Osteoblast (primary cell): ENCODE results near the gene MESD. TPM values are rescaled to one million over a fixed set of nuclear protein-coding genes. Genes with fewer than 3 reads are reported as not detected.

Experiments
- DNase-seq: peaks from one replicate; pipeline ENCODE4 v3.0.0; 2011; ENCODE audit warnings: low spot score, mixed read lengths; ENCODE audit not compliant: insufficient read length; ENCODE audit errors: missing footprints
- H2AFZ ChIP-seq: 2 replicates; pipeline ENCODE4 v1.6.0; 2011; ENCODE audit warnings: mild to moderate bottlenecking, low read length
- H3K27ac ChIP-seq: 2 replicates; pipeline ENCODE4 v1.5.1; 2011; ENCODE audit warnings: mild to moderate bottlenecking, low read depth, low read length, moderate library complexity
- H3K27me3 ChIP-seq: 2 replicates; pipeline ENCODE4 v1.6.0; 2012; ENCODE audit warnings: mild to moderate bottlenecking, control low read depth, inconsistent platforms, low read length, moderate library complexity; ENCODE audit not compliant: insufficient read depth
- H3K36me3 ChIP-seq: 2 replicates; pipeline ENCODE4 v1.5.1; 2011; ENCODE audit warnings: mild to moderate bottlenecking, low read length, control low read depth, moderate library complexity; ENCODE audit not compliant: insufficient read depth
- H3K4me1 ChIP-seq: 2 replicates; pipeline ENCODE4 v1.5.1; 2011; ENCODE audit warnings: mild to moderate bottlenecking, low read length, control low read depth, moderate library complexity; ENCODE audit not compliant: insufficient read depth
- H3K4me2 ChIP-seq: 2 replicates; pipeline ENCODE4 v1.6.0; 2011; ENCODE audit warnings: mild to moderate bottlenecking, low read length; ENCODE audit not compliant: insufficient read depth
- H3K4me3 ChIP-seq: fragments of 200-600 bp; sonication (generic); 3 replicates; pipeline ENCODE4 v1.5.1; 2012; ENCODE audit warnings: mild to moderate bottlenecking, low read length, inconsistent platforms; ENCODE audit not compliant: insufficient read depth
- H3K79me2 ChIP-seq: 2 replicates; pipeline ENCODE4 v1.6.0; 2012; ENCODE audit warnings: mild to moderate bottlenecking, low read length, control low read depth, inconsistent platforms; ENCODE audit not compliant: insufficient read depth
- H3K9me3 ChIP-seq: 2 replicates; pipeline ENCODE4 v1.5.1; 2011; ENCODE audit warnings: low read depth, low read length, control low read depth
- H4K20me1 ChIP-seq: 2 replicates; pipeline ENCODE4 v1.6.0; 2012; ENCODE audit warnings: mild to moderate bottlenecking, low read length, control low read depth; ENCODE audit not compliant: insufficient read depth
- CTCF ChIP-seq: IDR thresholded peaks from 2 replicates; pipeline ENCODE4 v1.5.1; 2011; ENCODE audit warnings: mild to moderate bottlenecking, low read depth, low read length, moderate library complexity; ENCODE audit errors: extremely low read depth
- total RNA-seq: library from RNA; depleted of rRNA; stranded (reverse); fragments of >200 nt; gene quantifications from 2 replicates; pipeline ENCODE4 v1.2.3, GENCODE V29; 2012

Gene MESD
- total RNA-seq, 1 donor: 16.6 TPM

GRCh38 chr15:80918196-80918783 lies 71.3 kb downstream of the MESD start:
- Histone ChIP-seq H3K9me3 (no peaks in the 10 kb centered on the region), H3K4me1 (no peaks in the 10 kb centered on the region), H3K27ac (peak overlapping the region; percentile 27), H4K20me1 (peaks cover 27% of the 10 kb centered on the region), H3K27me3 (no peaks in the 10 kb centered on the region), H3K36me3 (peaks cover 84% of the 10 kb centered on the region), H3K79me2 (no peaks in the 10 kb centered on the region), H3K4me2 (no peak overlapping the region), H3K4me3 (no peak overlapping the region), H2AFZ (no peak overlapping the region)
- TF ChIP-seq CTCF: no peak
- no peak for DNase-seq

- TF ChIP-seq CTCF: no peak
- Histone ChIP-seq H3K27me3 (no peaks in the 10 kb centered on the region), H3K4me1 (no peaks in the 10 kb centered on the region), H3K27ac (no peak overlapping the region), H3K4me2 (no peak overlapping the region), H3K36me3 (peaks cover 83% of the 10 kb centered on the region), H3K4me3 (no peak overlapping the region), H2AFZ (no peak overlapping the region), H3K79me2 (no peaks in the 10 kb centered on the region), H4K20me1 (peaks cover 28% of the 10 kb centered on the region), H3K9me3 (no peaks in the 10 kb centered on the region)
- no peak for DNase-seq
These were observed 73.6 kb downstream of the MESD start for GRCh38 chr15:80916056-80916455.

GRCh38 chr15:80915472-80915871 lies 74.1 kb downstream of the MESD start:
- no peak for DNase-seq
- no peaks in the 10 kb centered on the region for H3K9me3 ChIP-seq
- no peaks in the 10 kb centered on the region for H3K4me1 ChIP-seq
- H3K4me3 ChIP-seq: no peak overlapping the region
- peaks cover 34% of the 10 kb centered on the region for H4K20me1 ChIP-seq
- H3K27ac ChIP-seq: no peak overlapping the region
- H3K27me3 ChIP-seq: no peaks in the 10 kb centered on the region
- H2AFZ ChIP-seq: no peak overlapping the region
- peaks cover 83% of the 10 kb centered on the region for H3K36me3 ChIP-seq
- no peak overlapping the region for H3K4me2 ChIP-seq
- no peak for TF ChIP-seq CTCF
- no peaks in the 10 kb centered on the region for H3K79me2 ChIP-seq

DNA sequence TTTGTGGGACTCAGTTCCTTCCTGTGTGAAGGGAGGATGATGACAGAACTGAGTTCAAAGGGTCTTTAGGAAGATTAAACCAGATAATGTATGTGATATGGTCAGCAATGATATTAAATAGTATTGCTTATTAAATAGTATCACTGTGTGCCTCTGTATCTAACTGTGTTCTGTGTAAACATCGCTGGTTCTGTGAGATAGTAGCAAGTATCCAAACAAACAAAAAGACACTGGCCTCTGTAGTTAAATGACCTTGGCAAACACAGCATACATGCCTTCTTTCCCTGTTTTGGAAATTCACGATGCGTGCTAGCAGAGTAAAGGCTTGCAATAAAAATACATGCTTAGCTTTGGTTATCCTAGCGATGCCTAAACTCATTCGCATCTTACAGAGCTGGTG lies 76.1 kb downstream of the MESD start:
- Histone ChIP-seq H3K79me2 (no peaks in the 10 kb centered on the region), H2AFZ (no peak overlapping the region), H3K27me3 (no peaks in the 10 kb centered on the region), H3K36me3 (peaks cover 85% of the 10 kb centered on the region), H3K4me2 (no peak overlapping the region), H3K27ac (no peak overlapping the region), H3K4me1 (no peaks in the 10 kb centered on the region), H4K20me1 (peaks cover 38% of the 10 kb centered on the region), H3K9me3 (no peaks in the 10 kb centered on the region), H3K4me3 (no peak overlapping the region)
- DNase-seq: no peak
- TF ChIP-seq CTCF: no peak
